ENCODE results near the gene PTPRO. TPM values are rescaled to one million over a fixed set of nuclear protein-coding genes. Genes with fewer than 3 reads are reported as not detected.

Gene PTPRO
- total RNA-seq, 1 experiment from 2014 or later: 0.52 TPM

DNA sequence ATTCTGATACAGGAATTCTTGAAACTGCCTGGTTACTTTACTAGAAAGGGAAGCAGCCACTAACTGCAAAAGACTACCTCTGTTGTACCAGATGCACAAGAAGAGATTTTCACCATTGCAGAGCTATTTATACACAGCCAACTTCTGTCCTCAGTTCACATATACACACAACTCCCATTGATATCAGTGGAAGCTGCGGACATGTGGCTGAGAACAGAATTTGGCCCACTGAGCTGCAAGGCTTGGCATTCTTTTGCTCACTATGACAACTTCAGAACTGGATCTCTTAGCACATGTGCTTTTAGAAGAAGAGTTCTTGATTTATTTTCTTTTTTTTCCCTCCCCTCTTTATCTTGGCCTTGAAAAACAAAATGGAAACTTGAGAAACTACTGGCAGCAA is 28.3 kb downstream of the PTPRO start:
- no peak for DNase-seq
- H3K36me3 Mint-ChIP-seq (ENCODE audit: insufficient read depth in 1 of 3, low read depth in 3 of 3): no peaks in the 10 kb centered on the region
- H3K23ac ChIP-seq (ENCODE audit: insufficient read length, low read depth, low read length): no peak overlapping the region
- no peaks in the 10 kb centered on the region for H4K20me1 ChIP-seq (ENCODE audit: control insufficient read depth, insufficient read depth, insufficient read length)
- H3K4me1 Mint-ChIP-seq: no peaks in the 10 kb centered on the region
- H2BK15ac ChIP-seq (ENCODE audit: low read depth, low read length): no peak overlapping the region
- no peak for TF ChIP-seq CTCF (conservative IDR thresholded peaks at IDR 0.05)
- no peak overlapping the region for H4K5ac ChIP-seq (ENCODE audit: insufficient read length, low read depth, low read length)
- H2BK120ac ChIP-seq (ENCODE audit: low read depth, low read length, poor library complexity, severe bottlenecking): no peak overlapping the region
- no peak overlapping the region for H2BK12ac ChIP-seq (ENCODE audit: insufficient read length, low read depth, low read length)
- no peak overlapping the region for H2AK5ac ChIP-seq (ENCODE audit: insufficient read length, low read length)
- H3K23me2 ChIP-seq (ENCODE audit: insufficient read length, low read depth, low read length, poor library complexity, severe bottlenecking): no peaks in the 10 kb centered on the region
- no peaks in the 10 kb centered on the region for H3K79me1 ChIP-seq (ENCODE audit: insufficient read depth, low read depth, low read length, poor library complexity, severe bottlenecking)
- H3K56ac ChIP-seq (ENCODE audit: insufficient read length, low read depth, low read length): no peak overlapping the region
- H4K91ac ChIP-seq (ENCODE audit: insufficient read length, low read depth, low read length): no peak overlapping the region
- WGBS (ENCODE audit: extremely low coverage, insufficient read length, low lambda C conversion rate): no CpG with 5 or more reads among the region's 1 CpG
- no peak overlapping the region for H3K27ac ChIP-seq (ENCODE audit: insufficient read length, low read depth, low read length)
- no peak overlapping the region for H3K18ac ChIP-seq (ENCODE audit: insufficient read length, low read depth, low read length)
- no peak overlapping the region for H3K4me3 Mint-ChIP-seq
- no peaks in the 10 kb centered on the region for H3K27me3 ChIP-seq (ENCODE audit: insufficient read depth, low read length)
- no peak overlapping the region for H3K4me2 ChIP-seq (ENCODE audit: insufficient read depth, insufficient read length, low read length)
- no peaks in the 10 kb centered on the region; the same call in 1 of the 2 replicates for H3K27me3 Mint-ChIP-seq (ENCODE audit: low read depth)
- H3K4me1 ChIP-seq (ENCODE audit: insufficient read depth, low read length): no peaks in the 10 kb centered on the region
- H2AFZ ChIP-seq (ENCODE audit: low read length): no peak overlapping the region
- no peak overlapping the region for H3T11ph ChIP-seq (ENCODE audit: low read length)
- H3K9me3 Mint-ChIP-seq: no peaks in the 10 kb centered on the region
- no peaks in the 10 kb centered on the region for H3K9me3 ChIP-seq (ENCODE audit: control insufficient read depth, low read depth, low read length)
- no peak overlapping the region for H3K14ac ChIP-seq (ENCODE audit: insufficient read depth, low read length)
- H2BK5ac ChIP-seq (ENCODE audit: insufficient read length, low read length): no peak overlapping the region
- H3K4ac ChIP-seq (ENCODE audit: low read depth, low read length): no peak overlapping the region
- H4K8ac ChIP-seq (replicated peaks; ENCODE audit: insufficient read length, low read depth, low read length): no peak overlapping the region
- no peak overlapping the region for H2BK20ac ChIP-seq (ENCODE audit: low read depth, low read length, poor library complexity, severe bottlenecking)
- no peaks in the 10 kb centered on the region for H3K79me2 ChIP-seq (ENCODE audit: insufficient read depth, low read length)
- no peak overlapping the region for H3K27ac Mint-ChIP-seq
- no peak overlapping the region for H3K9ac ChIP-seq (ENCODE audit: extremely low read depth, insufficient read length, low read length)

Measured in H9 (cell line).